ENCODE data around the gene RBMS1.
"Not testable (repeated sequence)": the region's sequence is repeated elsewhere in the genome, so short reads cannot be mapped to it uniquely, and the experiment has no call there.

The RBMS1 gene

GRCh38 chr2:160499865-160500264 is 6.3 kb upstream of the RBMS1 start:
- no peak for DNase-seq

GRCh38 chr2:160498137-160498536 is 4.5 kb upstream of the RBMS1 start:
- DNase-seq: no peak

GRCh38 chr2:160494201-160494644 is 616 bp upstream of the RBMS1 start:
- DNase-seq: no peak

GRCh38 chr2:160492401-160493226 is 993 bp downstream of the RBMS1 start:
- DNase-seq: peak; percentile 55

- DNase-seq: no peak
These were observed 1.7 kb downstream of the RBMS1 start for GRCh38 chr2:160491911-160492371.

- no peak for DNase-seq
These were observed 2.6 kb downstream of the RBMS1 start for GRCh38 chr2:160490733-160491685.

GRCh38 chr2:160489111-160489510 is 4.5 kb downstream of the RBMS1 start:
- no peak for DNase-seq

- not testable (repeated sequence) for DNase-seq
These were observed 5.3 kb downstream of the RBMS1 start for GRCh38 chr2:160488289-160488688.

GRCh38 chr2:160486341-160486740 is 7.3 kb downstream of the RBMS1 start:
- DNase-seq: no peak

- DNase-seq: no peak
These were observed 8.6 kb downstream of the RBMS1 start for GRCh38 chr2:160484859-160485520.

- no peak for DNase-seq
These were observed 10.9 kb downstream of the RBMS1 start for GRCh38 chr2:160482673-160483072.

- no peak for DNase-seq
These were observed 14.3 kb downstream of the RBMS1 start for GRCh38 chr2:160479269-160479668.

GRCh38 chr2:160478660-160479059 is 14.9 kb downstream of the RBMS1 start:
- no peak for DNase-seq

GRCh38 chr2:160477032-160477431 is 16.6 kb downstream of the RBMS1 start:
- DNase-seq: no peak

- no peak for DNase-seq
These were observed 18.5 kb downstream of the RBMS1 start for GRCh38 chr2:160474891-160475787.

GRCh38 chr2:160474319-160474645 is 19.3 kb downstream of the RBMS1 start:
- no peak for DNase-seq

- no peak for DNase-seq
These were observed 19.9 kb downstream of the RBMS1 start for GRCh38 chr2:160473468-160474318.

- no peak for DNase-seq
These were observed 20.8 kb downstream of the RBMS1 start for GRCh38 chr2:160472839-160473251.

- no peak for DNase-seq
These were observed 21.7 kb downstream of the RBMS1 start for GRCh38 chr2:160471950-160472349.

GRCh38 chr2:160469621-160470204 is 23.9 kb downstream of the RBMS1 start:
- no peak for DNase-seq

GRCh38 chr2:160469164-160469563 is 24.4 kb downstream of the RBMS1 start:
- DNase-seq: no peak

Measured in activated CD4-positive, CD25-positive, alpha-beta regulatory T cell treated with anti-CD3 and anti-CD28 coated beads, Interleukin-2, amount 50 U/mL, for 72 hours (primary cell).